Jurkat, Clone E6-1 (cell line): Measurements from ENCODE around the gene TRABD2B.

ENCODE experiments used
- DNase-seq: peaks from one replicate; pipeline ENCODE4 v3.0.0-alpha.2; 2011; ENCODE audit warnings: low read depth, low spot score
- H3K4me3 ChIP-seq: 2 replicates; pipeline ENCODE4 v1.5.1; 2011; ENCODE audit warnings: mild to moderate bottlenecking, low read length, control low read depth, moderate library complexity

The TRABD2B gene

DNA sequence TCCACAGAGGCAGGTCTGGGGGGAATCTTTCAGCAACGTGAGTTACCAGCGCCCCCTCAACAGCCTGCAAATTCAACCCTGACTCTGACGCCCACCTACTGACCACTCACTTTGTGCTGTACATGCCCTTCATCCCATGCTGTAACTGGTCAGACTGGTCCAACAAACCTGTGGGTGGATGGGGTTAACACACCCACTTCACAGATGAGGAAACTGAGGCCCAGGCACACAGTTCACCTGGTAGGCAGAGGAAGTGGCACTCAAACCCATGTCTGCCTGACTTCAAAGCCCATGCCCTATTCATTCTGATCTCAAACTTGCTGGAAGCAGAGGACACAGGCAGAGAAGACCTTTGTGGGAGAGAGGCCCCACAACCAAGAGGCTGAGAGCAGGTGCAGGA lies 172.9 kb downstream of the TRABD2B start:
- no peak overlapping the region for H3K4me3 ChIP-seq
- no peak for DNase-seq

DNA sequence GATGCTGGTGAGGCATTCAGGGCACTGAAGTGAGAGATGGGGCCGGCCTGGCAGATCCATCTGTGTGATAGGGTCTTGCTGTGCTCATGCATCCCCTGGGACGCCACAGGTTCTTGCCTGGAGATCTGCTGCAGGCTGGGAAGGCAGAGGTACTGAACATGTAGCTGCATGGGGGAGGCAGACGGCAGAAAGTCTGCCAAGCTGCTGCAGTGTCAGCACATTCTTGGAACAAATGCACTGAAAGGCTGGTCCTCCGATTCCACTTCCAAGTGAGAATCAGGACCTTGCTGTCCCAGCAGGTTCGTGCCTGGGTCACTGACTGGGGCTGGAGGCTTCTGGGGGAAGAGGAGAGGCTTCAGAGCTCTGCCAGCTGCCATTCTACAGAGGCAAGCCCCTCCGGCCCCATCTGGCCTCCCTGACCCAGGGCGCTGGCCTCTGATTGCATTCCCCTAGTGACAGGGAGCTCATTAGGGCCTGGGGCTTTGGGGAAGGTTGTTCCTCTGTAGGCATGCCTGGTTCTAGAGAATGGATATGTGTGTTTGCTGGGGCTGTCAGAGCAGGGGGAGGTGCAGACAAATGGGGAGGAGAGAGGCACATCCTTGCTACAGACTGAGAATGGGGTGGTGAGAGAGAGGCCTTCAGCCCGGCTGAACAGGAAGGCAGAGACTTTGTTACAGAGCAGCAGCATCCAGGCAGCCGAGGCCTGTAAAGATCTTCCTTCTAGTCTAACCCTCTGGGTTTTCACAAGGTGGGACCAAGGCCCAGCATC lies 174.0 kb downstream of the TRABD2B start:
- no peak for DNase-seq
- H3K4me3 ChIP-seq, result no peak overlapping the region

DNA sequence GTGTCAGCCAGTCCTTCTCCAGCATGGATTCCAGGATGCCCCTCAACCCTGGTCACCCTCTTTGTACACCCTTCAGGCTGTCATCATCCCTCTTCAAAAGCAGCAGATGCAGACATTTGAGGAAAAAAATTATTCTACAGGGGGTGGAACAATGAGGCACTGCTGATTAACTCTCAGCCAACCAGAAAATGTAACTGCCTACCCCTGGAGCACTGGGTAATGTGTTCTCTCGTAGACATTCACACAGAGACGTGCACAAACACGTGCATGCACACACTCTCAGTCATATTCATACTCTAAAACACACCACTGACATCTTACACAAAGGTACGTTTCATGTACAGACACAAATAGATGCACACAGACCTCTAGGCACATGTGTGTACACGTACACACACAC lies 175.4 kb downstream of the TRABD2B start:
- no peak overlapping the region for H3K4me3 ChIP-seq
- DNase-seq, result no peak

DNA sequence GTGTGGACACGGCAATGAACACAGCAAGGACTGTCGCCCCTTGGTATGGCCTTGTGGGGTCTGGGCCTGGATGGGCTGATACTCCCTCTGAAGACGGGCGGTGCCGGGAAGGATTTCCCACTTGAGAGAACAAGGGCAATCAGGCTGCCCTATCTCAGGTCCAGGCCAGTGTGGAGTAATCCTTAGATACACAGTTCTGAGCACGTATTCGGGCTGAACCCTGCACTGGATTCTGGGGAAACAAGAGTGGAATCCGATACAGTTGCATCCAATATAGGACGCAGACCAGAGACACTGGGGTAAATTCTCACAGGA lies 177.7 kb downstream of the TRABD2B start:
- DNase-seq, result no peak

DNA sequence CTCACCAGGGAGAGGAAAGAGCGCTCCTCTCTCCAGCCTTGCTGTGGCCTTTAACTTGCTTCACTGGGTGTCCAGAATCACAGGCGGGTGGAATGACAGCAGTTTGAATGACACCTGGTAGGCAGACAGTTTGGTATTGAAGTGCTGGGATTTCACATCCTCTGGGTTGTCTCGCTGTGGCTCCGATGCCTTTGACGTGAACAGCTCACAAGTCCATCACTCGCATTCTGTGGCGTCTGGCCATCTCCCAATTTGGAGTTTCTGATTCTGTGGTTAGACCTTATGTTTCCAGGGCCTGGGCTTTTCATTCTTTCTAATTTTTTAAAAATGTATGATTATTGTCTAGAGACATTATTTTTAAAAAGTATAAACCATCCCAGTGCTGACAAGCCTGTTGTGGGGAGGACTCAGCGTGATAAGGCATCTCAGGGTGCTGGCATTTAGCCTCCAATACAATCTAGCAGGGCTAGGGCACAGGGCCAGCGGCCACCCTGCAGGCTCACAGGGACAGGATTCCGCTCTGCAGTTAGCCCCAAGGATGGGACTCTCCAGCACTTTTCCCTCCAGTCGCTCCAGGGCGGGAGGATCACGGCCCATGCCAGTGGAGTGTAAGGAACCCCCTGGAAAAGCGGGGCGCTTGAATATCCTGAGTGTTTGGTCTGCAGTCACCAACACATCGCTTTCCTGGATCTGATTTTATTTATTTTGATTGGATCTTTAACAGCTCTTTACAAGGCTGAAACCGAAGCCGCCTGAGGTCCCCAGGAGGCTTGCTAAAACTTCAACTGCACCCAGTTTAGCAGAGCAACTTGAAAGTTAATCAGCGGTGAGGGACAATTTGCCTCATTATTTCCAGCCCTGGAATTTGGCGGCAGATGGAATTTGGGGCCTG lies 178.3 kb downstream of the TRABD2B start:
- H3K4me3 ChIP-seq, result no peak overlapping the region
- no peak for DNase-seq

More for the DNA sequence above, 177.7 kb downstream of the TRABD2B start:
- H3K4me3 ChIP-seq, result no peak overlapping the region

DNA sequence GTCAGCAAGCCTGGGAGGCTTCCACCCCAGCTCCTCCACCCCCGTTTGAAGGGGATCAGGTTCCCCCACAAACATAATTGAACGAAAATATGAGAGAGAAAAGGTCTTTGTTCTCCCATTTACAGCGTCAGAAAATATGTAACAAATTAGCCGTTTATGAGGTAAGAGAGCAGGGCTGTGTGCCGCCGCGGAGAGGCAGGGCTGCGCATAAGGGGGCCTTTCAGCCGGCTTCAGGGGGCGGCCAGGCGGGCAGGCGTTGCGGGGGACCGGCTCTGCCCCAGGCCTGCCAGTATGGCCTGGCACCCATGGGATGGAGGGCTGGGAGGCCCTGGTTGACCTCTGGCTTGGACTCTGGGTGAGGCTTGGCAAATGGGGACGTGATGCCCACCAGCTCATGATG lies 179.3 kb downstream of the TRABD2B start:
- DNase-seq, result no peak
- no peak overlapping the region for H3K4me3 ChIP-seq

DNA sequence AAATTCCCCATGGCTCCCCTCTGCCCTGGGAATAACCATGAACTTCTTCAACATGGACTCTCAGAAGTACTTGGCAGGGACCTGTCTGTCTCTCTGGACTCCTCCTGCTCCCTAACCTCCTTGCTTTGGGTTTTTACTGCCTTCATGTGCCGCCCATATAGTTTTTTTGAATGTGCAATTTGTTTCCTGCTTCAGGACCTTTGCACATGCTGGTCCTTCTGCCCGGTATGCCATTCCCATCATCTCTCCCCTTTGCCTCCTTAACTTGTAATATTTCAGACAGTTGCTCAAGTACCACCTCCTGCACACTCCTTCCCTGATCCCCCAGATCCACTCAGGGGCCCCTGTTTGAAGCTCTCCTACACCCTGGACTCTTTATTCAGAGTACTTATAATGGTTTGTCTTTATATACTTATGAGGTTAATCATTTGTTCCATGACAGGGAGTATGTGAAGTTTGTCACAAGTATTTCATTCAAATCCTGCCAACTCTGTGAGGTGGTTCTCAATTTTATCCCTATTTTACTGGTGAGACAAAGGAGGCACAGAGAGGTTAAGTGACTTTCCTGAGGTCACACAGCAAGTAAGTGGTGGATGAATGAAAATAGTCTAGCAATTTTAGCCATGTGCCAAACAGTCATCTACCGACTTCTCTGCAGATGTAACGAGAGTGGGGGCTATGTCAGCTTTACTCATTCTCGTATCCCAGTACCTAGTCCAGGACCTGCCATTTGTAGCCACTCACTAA lies 180.7 kb downstream of the TRABD2B start:
- no peak overlapping the region for H3K4me3 ChIP-seq
- no peak for DNase-seq

DNA sequence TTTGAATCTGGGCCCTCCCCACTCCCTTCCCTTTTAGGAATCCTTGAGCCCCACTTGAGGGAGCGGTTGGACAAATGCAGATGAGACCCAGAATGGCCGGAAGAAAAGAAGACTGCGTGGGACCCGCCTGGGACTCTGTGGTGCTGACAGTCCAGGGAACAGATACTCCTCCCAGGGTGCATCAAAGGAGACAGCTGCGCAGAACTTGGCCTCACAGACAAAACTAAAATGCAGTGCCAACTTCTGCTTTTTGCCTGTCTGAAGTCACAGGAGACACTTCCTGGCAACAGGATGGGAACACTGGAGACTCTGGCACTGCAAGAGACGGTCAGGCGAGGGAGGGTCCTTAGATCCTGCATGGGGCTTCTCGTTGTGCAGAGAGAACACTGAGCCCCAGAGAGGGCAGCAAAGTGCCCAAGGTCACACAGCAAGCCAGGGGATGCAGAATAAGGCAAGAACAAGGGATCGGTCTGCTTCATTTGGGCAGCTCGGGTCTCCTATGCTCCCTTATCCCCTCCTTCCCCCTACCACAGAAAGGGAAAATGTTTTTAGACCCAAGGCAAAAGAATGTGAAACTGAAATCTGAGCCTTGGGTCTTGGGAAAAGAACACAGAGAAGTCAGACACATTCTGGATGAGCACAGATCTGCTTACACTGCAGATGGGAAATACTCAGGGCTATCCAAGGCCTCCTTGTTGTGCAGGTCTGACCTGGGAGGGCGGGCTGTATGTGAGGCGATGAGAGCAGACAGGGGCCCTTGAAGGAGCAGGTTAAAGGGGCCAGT lies 182.4 kb downstream of the TRABD2B start:
- H3K4me3 ChIP-seq, result no peak overlapping the region
- DNase-seq, result no peak

DNA sequence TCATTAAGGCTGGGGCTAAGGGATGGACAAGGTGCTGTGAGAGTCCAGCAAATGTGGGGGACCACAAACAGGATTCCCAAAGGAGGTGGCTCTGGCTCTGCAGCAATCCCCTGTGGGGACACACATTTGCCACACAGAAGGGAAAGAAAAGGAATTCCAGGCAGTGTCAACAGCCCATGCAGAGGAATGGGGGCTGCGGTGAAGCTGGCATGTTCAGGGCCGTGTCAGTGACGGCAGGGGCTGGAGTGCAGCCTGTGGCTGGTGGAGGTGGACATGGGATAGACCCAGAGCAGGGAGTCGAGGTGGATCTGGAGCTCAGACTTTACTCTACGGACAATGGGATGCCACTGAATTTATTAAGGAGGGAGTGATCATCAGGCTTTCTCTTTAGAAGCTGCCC lies 183.2 kb downstream of the TRABD2B start:
- H3K4me3 ChIP-seq, result no peak overlapping the region
- DNase-seq, result no peak

DNA sequence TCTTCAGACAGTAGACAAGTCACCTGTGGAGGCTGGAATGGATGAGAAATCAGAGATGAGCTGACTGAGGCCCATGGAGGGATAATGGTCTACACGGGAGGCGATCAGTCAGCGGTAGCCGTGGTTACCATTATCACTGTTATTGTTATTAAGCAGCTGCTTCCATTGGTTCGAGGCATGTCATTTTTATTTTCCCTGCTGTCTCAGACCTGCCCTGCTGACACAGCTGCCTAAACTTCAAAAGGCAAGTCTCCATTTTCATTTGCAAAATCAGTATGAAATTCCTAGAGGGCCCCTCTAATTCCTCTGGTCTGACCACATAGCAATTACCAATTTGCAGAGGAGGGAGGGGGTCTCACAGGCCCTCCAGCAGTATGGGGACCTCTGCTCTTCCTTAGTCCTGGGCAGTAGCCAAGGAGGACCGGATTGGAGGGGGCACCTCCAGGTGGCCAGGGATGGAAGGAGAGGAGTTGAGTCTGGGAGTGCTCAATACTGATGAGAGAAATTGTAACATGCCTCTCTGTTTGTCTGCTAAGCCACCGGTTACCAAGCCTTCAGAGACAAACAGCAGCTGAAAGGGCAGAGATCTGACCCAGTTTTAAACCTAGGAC lies 184.2 kb downstream of the TRABD2B start:
- H3K4me3 ChIP-seq, result no peak overlapping the region
- DNase-seq, result no peak

DNA sequence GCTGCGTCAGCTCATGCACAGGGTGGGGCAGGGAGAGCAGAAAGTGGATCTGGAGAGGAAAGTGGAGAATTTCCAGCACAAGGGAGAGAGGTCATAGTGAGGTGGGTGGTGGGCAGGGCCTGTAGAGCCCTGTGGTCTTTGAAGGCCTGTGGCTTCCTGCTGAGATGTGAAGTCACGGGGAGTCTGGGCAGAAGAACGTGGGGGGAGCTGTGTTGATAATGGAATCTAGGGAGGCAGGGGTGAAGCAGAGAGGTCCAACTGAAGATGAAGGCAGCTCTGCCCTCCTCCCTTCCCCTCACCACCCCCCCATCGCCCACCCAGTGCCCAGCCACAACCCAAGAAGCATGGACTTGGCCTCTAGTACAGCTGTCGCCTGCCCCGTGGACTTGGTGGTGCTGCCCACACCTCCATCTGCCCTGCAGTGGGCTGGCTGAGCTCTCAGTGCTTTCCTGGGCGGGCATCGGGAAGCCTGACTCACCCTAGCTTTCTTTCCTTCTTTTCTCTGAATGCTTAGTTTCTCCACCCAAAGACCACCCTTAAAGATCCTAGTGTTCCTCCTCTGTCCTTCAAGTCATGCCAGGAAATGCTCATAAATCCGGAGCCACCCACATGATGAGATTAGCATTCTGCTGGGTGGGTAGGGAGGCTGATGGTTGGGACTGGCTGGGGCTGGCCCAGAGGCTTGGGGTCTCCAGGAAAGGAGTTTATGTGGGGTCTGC lies 186.1 kb downstream of the TRABD2B start:
- no peak for DNase-seq
- H3K4me3 ChIP-seq, result no peak overlapping the region

DNA sequence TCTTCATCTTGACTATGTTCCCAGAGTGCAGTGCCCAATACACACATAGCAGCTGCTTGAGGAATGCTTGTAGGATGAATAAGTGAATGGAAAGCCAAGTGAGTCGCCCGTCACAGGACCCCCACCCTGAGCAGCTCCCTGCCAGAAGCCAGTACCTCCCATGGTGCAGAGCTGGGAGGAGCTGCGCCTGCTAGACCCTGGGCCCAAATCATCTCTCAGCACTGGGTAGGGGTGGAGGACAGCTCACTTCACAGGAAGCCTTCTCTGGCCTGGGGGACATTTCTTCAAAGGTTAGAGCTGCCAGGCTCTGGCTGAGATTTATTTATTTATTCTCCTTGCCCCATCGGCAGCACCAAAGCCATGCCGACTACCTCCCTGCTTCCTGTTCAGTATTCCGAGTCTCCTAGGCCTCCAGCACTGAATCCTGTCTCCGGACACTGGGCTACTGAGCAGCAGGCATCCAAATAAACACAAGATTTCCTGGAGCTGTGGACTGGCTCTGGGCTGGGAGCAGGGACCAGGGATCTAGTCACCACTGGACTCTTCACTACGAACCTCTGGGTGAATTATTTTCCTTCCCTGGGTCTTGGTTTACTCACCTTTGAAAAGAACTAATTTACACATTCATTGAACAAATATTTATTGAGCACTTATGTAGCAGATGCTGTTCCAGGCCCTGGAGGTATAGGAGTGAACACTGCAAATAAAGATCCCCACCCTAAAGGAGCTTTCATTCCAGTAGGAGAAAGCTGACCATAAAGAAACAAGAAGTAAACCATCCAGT lies 187.7 kb downstream of the TRABD2B start:
- no peak for DNase-seq
- H3K4me3 ChIP-seq, result no peak overlapping the region

DNA sequence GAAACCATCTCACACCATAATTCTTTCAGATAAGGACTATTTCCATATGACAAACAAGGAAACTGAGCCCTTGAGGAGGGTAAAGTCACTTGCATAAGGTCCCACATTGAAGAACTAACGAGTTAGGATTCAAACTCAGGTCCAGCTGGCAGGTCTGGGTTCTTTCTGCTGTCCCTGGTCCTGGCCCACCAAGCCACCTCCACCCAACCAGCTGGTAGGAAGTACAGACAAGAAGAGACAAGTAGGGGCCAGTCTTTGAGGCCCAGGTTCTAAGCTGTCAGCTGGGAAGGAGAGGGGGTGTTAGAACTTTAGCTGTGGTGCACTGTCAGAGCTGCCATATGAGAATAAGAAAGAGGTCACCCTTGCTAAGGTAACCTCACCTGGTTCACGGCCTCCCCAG lies 188.6 kb downstream of the TRABD2B start:
- DNase-seq, result no peak
- no peak overlapping the region for H3K4me3 ChIP-seq

DNA sequence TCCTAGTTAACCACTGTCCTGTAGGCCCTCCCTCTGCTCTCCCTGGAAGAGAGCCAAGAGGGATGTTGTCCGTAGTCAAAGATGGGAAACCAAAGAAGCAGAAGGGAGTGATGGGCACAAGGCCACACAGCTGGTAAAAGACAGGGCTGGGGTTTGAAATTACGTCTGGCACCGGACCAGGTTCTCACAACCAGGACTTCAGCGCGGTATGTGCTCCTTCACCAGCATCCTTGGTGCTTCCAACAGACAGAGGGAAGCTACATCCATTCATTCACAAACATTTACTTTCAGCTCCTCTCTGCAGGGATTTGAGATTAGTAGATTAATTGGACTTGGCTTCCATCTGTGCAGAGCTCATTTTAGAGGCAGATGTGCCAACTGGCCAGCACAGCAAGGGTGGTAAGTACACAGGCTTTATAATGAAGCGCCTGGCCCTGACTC lies 191.2 kb downstream of the TRABD2B start:
- DNase-seq, result no peak
- no peak overlapping the region for H3K4me3 ChIP-seq

DNA sequence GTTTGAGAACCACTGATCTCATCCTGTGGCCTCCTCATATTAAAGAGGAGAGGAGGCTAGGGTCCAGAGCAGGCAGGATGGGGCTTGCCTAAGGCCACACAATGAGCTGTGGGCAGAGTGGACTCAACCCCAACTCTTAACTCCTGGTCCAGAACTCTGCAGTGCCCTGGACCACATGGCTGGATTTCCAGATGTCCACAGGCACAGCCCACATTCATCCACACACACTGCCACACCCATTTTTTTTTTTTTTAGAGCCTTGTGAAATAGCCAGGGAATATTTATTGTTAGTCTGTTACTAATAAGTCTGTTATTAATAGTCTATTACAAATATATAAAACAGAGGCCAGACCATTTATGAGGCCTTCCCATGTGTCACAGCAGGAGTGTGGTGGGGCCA lies 192.2 kb downstream of the TRABD2B start:
- H3K4me3 ChIP-seq, result no peak overlapping the region
- DNase-seq, result no peak

DNA sequence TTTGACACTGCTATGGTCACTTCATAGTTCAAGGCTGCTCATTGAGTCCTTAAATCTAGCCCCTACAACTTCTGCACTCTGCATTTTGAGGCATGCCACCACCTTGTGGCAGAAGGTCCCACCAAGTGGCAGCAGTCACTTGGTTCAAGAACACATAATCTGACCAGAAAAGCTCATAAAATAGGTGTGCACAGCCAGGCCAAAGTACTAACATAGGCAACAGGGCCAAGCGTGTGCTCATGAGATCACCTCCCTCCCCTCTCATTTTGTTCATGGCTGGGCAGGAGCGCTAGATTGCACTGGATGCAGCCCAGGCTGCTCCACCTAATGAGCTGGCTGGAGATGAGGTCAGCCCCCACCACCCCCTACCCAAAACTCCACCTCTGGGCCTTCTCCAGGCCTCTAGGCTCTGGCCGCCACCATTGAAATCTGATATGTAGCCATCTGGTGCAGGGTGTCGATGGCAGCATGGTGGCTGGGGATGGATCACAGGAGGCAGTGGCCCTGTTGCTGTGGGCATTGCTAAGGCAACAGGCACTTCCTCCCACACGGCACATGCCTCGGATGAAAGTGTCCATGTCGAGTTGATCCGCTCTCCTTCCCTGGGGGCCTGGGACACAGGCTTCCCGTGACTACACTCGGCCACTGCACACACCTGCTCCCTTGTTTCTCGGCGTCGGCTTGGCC lies 193.2 kb downstream of the TRABD2B start:
- DNase-seq, result no peak
- H3K4me3 ChIP-seq, result no peak overlapping the region

DNA sequence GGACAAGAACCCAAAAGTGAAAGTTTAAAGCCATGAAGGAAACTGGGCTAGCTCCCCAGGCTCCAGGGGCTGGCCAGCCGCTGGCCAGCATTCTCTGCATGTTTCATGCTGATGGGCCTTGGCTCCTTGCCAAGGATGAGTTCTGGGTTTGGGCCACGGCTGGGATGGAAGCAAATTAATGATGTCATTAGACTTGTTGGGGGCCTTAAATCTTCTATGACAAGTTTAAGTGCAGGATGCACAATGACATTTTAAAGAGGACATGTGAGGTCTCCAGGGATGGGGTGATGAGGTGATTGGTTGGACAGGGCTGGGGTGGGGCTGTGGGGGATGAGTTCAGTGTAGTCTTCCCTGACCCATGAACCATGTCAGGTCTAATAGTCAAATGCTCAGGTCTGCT lies 199.6 kb downstream of the TRABD2B start:
- DNase-seq, result no peak

More for the DNA sequence above, 199.6 kb downstream of the TRABD2B start:
- no peak overlapping the region for H3K4me3 ChIP-seq
